ENCODE measurements around the gene PLA2G15.

PLA2G15 gene

GRCh38 chr16:68226116-68226515, 19.1 kb upstream of the PLA2G15 start:
- H3K4me3 ChIP-seq (ENCODE audit: low read depth, low read length) = no peak overlapping the region
- H3K27me3 ChIP-seq (ENCODE audit: control insufficient read depth, insufficient read depth, low read length) = no peaks in the 10 kb centered on the region
- peaks cover 13% of the 10 kb centered on the region for H3K36me3 ChIP-seq (ENCODE audit: control insufficient read depth, insufficient read depth, low read length)
- H3K9ac ChIP-seq (ENCODE audit: low read depth, low read length) = no peak overlapping the region
- no peaks in the 10 kb centered on the region for H3K9me3 ChIP-seq (ENCODE audit: control insufficient read depth, insufficient read depth, low read length)
- peaks cover 3% of the 10 kb centered on the region for H3K4me1 ChIP-seq (ENCODE audit: control insufficient read depth, insufficient read depth, low read length)

- Histone ChIP-seq H3K9ac (ENCODE audit: low read depth, low read length) (no peak overlapping the region), H3K9me3 (ENCODE audit: control insufficient read depth, insufficient read depth, low read length) (no peaks in the 10 kb centered on the region), H3K4me1 (ENCODE audit: control insufficient read depth, insufficient read depth, low read length) (no peaks in the 10 kb centered on the region), H3K4me3 (ENCODE audit: low read depth, low read length) (no peak overlapping the region), H3K27me3 (ENCODE audit: control insufficient read depth, insufficient read depth, low read length) (no peaks in the 10 kb centered on the region), H3K36me3 (ENCODE audit: control insufficient read depth, insufficient read depth, low read length) (peaks cover 25% of the 10 kb centered on the region)
Measured at GRCh38 chr16:68227183-68227793, 17.9 kb upstream of the PLA2G15 start.

GRCh38 chr16:68227850-68228553, 17.2 kb upstream of the PLA2G15 start:
- peaks cover 29% of the 10 kb centered on the region for H3K36me3 ChIP-seq (ENCODE audit: control insufficient read depth, insufficient read depth, low read length)
- no peak overlapping the region for H3K9ac ChIP-seq (ENCODE audit: low read depth, low read length)
- H3K4me3 ChIP-seq (ENCODE audit: low read depth, low read length) = no peak overlapping the region
- H3K9me3 ChIP-seq (ENCODE audit: control insufficient read depth, insufficient read depth, low read length) = no peaks in the 10 kb centered on the region
- H3K27me3 ChIP-seq (ENCODE audit: control insufficient read depth, insufficient read depth, low read length) = no peaks in the 10 kb centered on the region
- no peaks in the 10 kb centered on the region for H3K4me1 ChIP-seq (ENCODE audit: control insufficient read depth, insufficient read depth, low read length)

GRCh38 chr16:68228652-68229051, 16.5 kb upstream of the PLA2G15 start:
- H3K9ac ChIP-seq (ENCODE audit: low read depth, low read length) = no peak overlapping the region
- H3K27me3 ChIP-seq (ENCODE audit: control insufficient read depth, insufficient read depth, low read length) = no peaks in the 10 kb centered on the region
- H3K4me3 ChIP-seq (ENCODE audit: low read depth, low read length) = no peak overlapping the region
- H3K9me3 ChIP-seq (ENCODE audit: control insufficient read depth, insufficient read depth, low read length) = no peaks in the 10 kb centered on the region
- H3K4me1 ChIP-seq (ENCODE audit: control insufficient read depth, insufficient read depth, low read length) = no peaks in the 10 kb centered on the region
- peaks cover 33% of the 10 kb centered on the region for H3K36me3 ChIP-seq (ENCODE audit: control insufficient read depth, insufficient read depth, low read length)

GRCh38 chr16:68229431-68230175, 15.6 kb upstream of the PLA2G15 start:
- Histone ChIP-seq H3K27me3 (ENCODE audit: control insufficient read depth, insufficient read depth, low read length) (no peaks in the 10 kb centered on the region), H3K36me3 (ENCODE audit: control insufficient read depth, insufficient read depth, low read length) (peaks cover 33% of the 10 kb centered on the region), H3K9ac (ENCODE audit: low read depth, low read length) (no peak overlapping the region), H3K9me3 (ENCODE audit: control insufficient read depth, insufficient read depth, low read length) (no peaks in the 10 kb centered on the region), H3K4me3 (ENCODE audit: low read depth, low read length) (no peak overlapping the region), H3K4me1 (ENCODE audit: control insufficient read depth, insufficient read depth, low read length) (peaks cover 7% of the 10 kb centered on the region)

GRCh38 chr16:68230176-68230571, 15.0 kb upstream of the PLA2G15 start:
- H3K36me3 ChIP-seq (ENCODE audit: control insufficient read depth, insufficient read depth, low read length) = peaks cover 33% of the 10 kb centered on the region

GRCh38 chr16:68230956-68231355, 14.2 kb upstream of the PLA2G15 start:
- H3K9me3 ChIP-seq (ENCODE audit: control insufficient read depth, insufficient read depth, low read length) = no peaks in the 10 kb centered on the region
- H3K27me3 ChIP-seq (ENCODE audit: control insufficient read depth, insufficient read depth, low read length) = no peaks in the 10 kb centered on the region
- no peak overlapping the region for H3K4me3 ChIP-seq (ENCODE audit: low read depth, low read length)
- H3K4me1 ChIP-seq (ENCODE audit: control insufficient read depth, insufficient read depth, low read length) = peaks cover 9% of the 10 kb centered on the region
- no peak overlapping the region for H3K9ac ChIP-seq (ENCODE audit: low read depth, low read length)
- H3K36me3 ChIP-seq (ENCODE audit: control insufficient read depth, insufficient read depth, low read length) = peaks cover 33% of the 10 kb centered on the region

More at GRCh38 chr16:68230176-68230571, 15.0 kb upstream of the PLA2G15 start:
- peaks cover 9% of the 10 kb centered on the region for H3K4me1 ChIP-seq (ENCODE audit: control insufficient read depth, insufficient read depth, low read length)
- no peaks in the 10 kb centered on the region for H3K27me3 ChIP-seq (ENCODE audit: control insufficient read depth, insufficient read depth, low read length)
- no peaks in the 10 kb centered on the region for H3K9me3 ChIP-seq (ENCODE audit: control insufficient read depth, insufficient read depth, low read length)
- no peak overlapping the region for H3K4me3 ChIP-seq (ENCODE audit: low read depth, low read length)
- H3K9ac ChIP-seq (ENCODE audit: low read depth, low read length) = no peak overlapping the region

GRCh38 chr16:68231384-68232136, 13.6 kb upstream of the PLA2G15 start:
- H3K36me3 ChIP-seq (ENCODE audit: control insufficient read depth, insufficient read depth, low read length) = peaks cover 33% of the 10 kb centered on the region
- H3K9me3 ChIP-seq (ENCODE audit: control insufficient read depth, insufficient read depth, low read length) = no peaks in the 10 kb centered on the region
- no peaks in the 10 kb centered on the region for H3K27me3 ChIP-seq (ENCODE audit: control insufficient read depth, insufficient read depth, low read length)
- H3K4me3 ChIP-seq (ENCODE audit: low read depth, low read length) = no peak overlapping the region
- H3K9ac ChIP-seq (ENCODE audit: low read depth, low read length) = no peak overlapping the region
- peaks cover 9% of the 10 kb centered on the region for H3K4me1 ChIP-seq (ENCODE audit: control insufficient read depth, insufficient read depth, low read length)

GRCh38 chr16:68232335-68232734, 12.8 kb upstream of the PLA2G15 start:
- no peak overlapping the region for H3K9ac ChIP-seq (ENCODE audit: low read depth, low read length)
- H3K4me1 ChIP-seq (ENCODE audit: control insufficient read depth, insufficient read depth, low read length) = peaks cover 9% of the 10 kb centered on the region
- no peaks in the 10 kb centered on the region for H3K27me3 ChIP-seq (ENCODE audit: control insufficient read depth, insufficient read depth, low read length)
- H3K4me3 ChIP-seq (ENCODE audit: low read depth, low read length) = no peak overlapping the region
- peaks cover 33% of the 10 kb centered on the region for H3K36me3 ChIP-seq (ENCODE audit: control insufficient read depth, insufficient read depth, low read length)
- no peaks in the 10 kb centered on the region for H3K9me3 ChIP-seq (ENCODE audit: control insufficient read depth, insufficient read depth, low read length)

- Histone ChIP-seq H3K4me1 (ENCODE audit: control insufficient read depth, insufficient read depth, low read length) (peaks cover 9% of the 10 kb centered on the region), H3K27me3 (ENCODE audit: control insufficient read depth, insufficient read depth, low read length) (no peaks in the 10 kb centered on the region), H3K9me3 (ENCODE audit: control insufficient read depth, insufficient read depth, low read length) (no peaks in the 10 kb centered on the region), H3K4me3 (ENCODE audit: low read depth, low read length) (no peak overlapping the region), H3K9ac (ENCODE audit: low read depth, low read length) (no peak overlapping the region), H3K36me3 (ENCODE audit: control insufficient read depth, insufficient read depth, low read length) (peaks cover 33% of the 10 kb centered on the region)
Measured at GRCh38 chr16:68233085-68233834, 11.9 kb upstream of the PLA2G15 start.

- no peak overlapping the region for H3K4me3 ChIP-seq (ENCODE audit: low read depth, low read length)
Measured at GRCh38 chr16:68233835-68234187, 11.4 kb upstream of the PLA2G15 start.

More at GRCh38 chr16:68233835-68234187, 11.4 kb upstream of the PLA2G15 start:
- no peak overlapping the region for H3K9ac ChIP-seq (ENCODE audit: low read depth, low read length)
- H3K36me3 ChIP-seq (ENCODE audit: control insufficient read depth, insufficient read depth, low read length) = peaks cover 33% of the 10 kb centered on the region
- peaks cover 1% of the 10 kb centered on the region for H3K27me3 ChIP-seq (ENCODE audit: control insufficient read depth, insufficient read depth, low read length)
- H3K9me3 ChIP-seq (ENCODE audit: control insufficient read depth, insufficient read depth, low read length) = no peaks in the 10 kb centered on the region
- H3K4me1 ChIP-seq (ENCODE audit: control insufficient read depth, insufficient read depth, low read length) = peaks cover 9% of the 10 kb centered on the region
